Naive thymus-derived CD8-positive, alpha-beta T cell (primary cell): ENCODE data around the gene TXN2. TPM values are rescaled to one million over a fixed set of nuclear protein-coding genes. Genes with fewer than 3 reads are reported as not detected.
"Not testable (repeated sequence)": the region's sequence is repeated elsewhere in the genome, so short reads cannot be mapped to it uniquely, and the experiment has no call there.

Source experiments
- ATAC-seq, 2 donors: fragments of 150-1000 bp; cut with Tn5 transposase in 1 of 2; sonication (Bioruptor Pico), chemical (Tn5 transposase) in 1 of 2; 1 replicate in 1 of 2; 2 replicates in 1 of 2; pipeline ENCODE4 v1.10.0; 2021; ENCODE audit warnings: mild to moderate bottlenecking in 2 of 2, moderate library complexity in 2 of 2
- POLR2A ChIA-PET: fragments of 350-600 bp; sonication (Branson Sonifier 250); formaldehyde crosslinking; loops from one replicate; lab custom pipeline; 2021; ENCODE audit warnings: antibody characterized with exemption; lab: Charles Lee
- DNase-seq, 10 donors: peaks; one replicate each; pipeline versions ENCODE4 v3.0.0 to v3.0.0-alpha.2; 2020 to 2022
- H3K27ac Mint-ChIP-seq, 10 donors: one replicate each; pipeline ENCODE4 v1.8.0; 2020 to 2022; ENCODE audit warnings: mild to moderate bottlenecking in 10 of 10, mixed read lengths in 10 of 10, moderate library complexity in 4 of 10, inconsistent platforms in 1 of 10
- H3K27me3 Mint-ChIP-seq, 5 donors: one replicate each; pipeline ENCODE4 v1.8.0; 2021 to 2022; ENCODE audit warnings: mixed read lengths in 5 of 5
- H3K36me3 Mint-ChIP-seq, 3 donors: one replicate each; pipeline ENCODE4 v1.8.0; 2020 to 2022; ENCODE audit warnings: mixed read lengths in 3 of 3, mild to moderate bottlenecking in 2 of 3, inconsistent platforms in 1 of 3
- H3K4me1 Mint-ChIP-seq, 4 donors: one replicate each; pipeline ENCODE4 v1.8.0; 2021 to 2022; ENCODE audit warnings: mixed read lengths in 4 of 4
- H3K4me3 Mint-ChIP-seq, 10 donors: one replicate each; pipeline ENCODE4 v1.8.0; 2020 to 2022; ENCODE audit warnings: mild to moderate bottlenecking in 10 of 10, mixed read lengths in 10 of 10, moderate library complexity in 6 of 10, inconsistent platforms in 1 of 10
- H3K9me3 Mint-ChIP-seq, 9 donors: one replicate each; pipeline ENCODE4 v1.8.0; 2020 to 2022; ENCODE audit warnings: mixed read lengths in 9 of 9, mild to moderate bottlenecking in 3 of 9, inconsistent platforms in 1 of 9, moderate library complexity in 1 of 9
- polyA plus RNA-seq, 3 donors: library from polyadenylated mRNA; unstranded; fragments of 300-500 nt; fragmentation: Illumina TruSeq; gene quantifications; one replicate each; pipeline ENCODE4 v1.2.3, GENCODE V29; 2021
- total RNA-seq, 8 experiments: library from RNA in 2 of 8; stranded (reverse) in 2 of 8; gene quantifications; one replicate each; pipeline ENCODE4 v1.2.3 and lab custom pipeline; 2021 to 2026

Gene TXN2
- total RNA-seq (10 to 100 TPM; 40.8 to 43.4 TPM), polyA plus RNA-seq (100 to 1,000 TPM; 145 to 158 (median 157) TPM), total RNA-seq (lab: John Stamatoyannopoulos, UW) (13.8 to 32.5 (median 26.5) reads per million in 6 experiments)

- Mint-ChIP-seq H3K9me3 (no peaks in the 10 kb centered on the region), H3K36me3 (peaks cover 0 to 38% (median 6%) of the 10 kb centered on the region in 3 donors), H3K27me3 (no peaks in the 10 kb centered on the region), H3K4me3 (peak within 1 kb of the TSS; percentile 91 to 98 (median 96)), H3K27ac (peak within 1 kb of the TSS; percentile 90 to 99 (median 97)), H3K4me1 (peaks cover 17 to 33% (median 21%) of the 10 kb centered on the region in 4 donors)
- DNase-seq (peak; percentile 91 to 99 (median 98)), ATAC-seq (peak; percentile 89)
- POLR2A ChIA-PET = interaction anchor here (0.7 to 2.9 kb wide), 31 partner anchors 10 to 323 kb away, joined by 3 to 28 read pairs (median 4); partner anchors contain the start of genes APOL2, EIF3D, FOXRED2 and MYH9
Observed at GRCh38 chr22:36481393-36482168, at the start of gene TXN2. TSS of gene TXN2 (minus strand) at chr22:36481640. CDS start at chr22:36480837, 803 bp downstream.

DNA sequence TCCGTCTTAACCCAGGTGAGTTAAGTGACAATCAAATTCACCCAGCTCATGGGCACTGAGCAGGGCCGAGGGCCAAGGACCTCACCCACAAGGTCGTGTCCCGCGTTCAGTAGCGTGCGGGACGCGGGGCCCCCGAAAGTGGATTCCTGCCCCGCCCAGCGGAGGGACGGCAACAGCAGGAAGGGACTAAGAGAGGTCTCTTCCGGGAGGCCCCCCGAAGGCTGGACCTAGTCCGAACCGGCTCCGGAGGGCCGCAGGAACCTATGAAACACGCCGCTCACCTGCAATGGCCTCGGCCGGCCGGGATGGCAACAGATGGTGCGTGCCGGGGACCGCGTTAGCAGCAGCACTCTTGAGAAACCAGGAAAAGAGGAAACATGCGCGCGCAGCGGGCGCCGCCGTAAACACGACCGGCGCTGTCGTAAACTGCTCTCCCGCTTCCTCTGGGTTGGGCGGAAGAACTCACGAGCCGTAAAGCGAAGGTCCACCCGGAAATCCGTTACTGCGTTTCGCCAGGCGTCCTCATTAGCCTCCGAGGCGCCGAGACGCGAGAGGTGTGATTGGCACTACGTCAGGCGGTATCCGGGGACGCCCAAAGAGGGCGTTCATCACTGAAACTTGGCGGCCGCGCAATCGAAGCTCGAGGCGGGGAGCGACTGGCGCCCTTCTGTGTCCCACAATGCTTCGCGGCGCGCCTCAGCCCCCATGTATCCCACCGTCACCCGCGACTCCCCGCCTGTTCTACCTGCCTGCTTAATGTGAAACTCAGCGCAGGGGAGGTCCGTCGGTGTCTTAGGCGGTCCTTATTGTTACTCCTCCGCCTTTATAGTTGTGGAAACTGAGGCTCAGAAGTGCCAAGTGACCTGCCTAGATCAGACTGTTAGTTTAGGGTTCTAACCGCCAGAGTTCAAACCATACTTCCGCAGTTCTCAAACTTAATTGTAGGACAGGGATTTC is 47.6 kb upstream of the TXN2 start, which contains the start of gene EIF3D:
Gene EIF3D (minus strand): TSS at position 372 of the 957 bp plus-strand sequence. CDS start 3,045 bp downstream, outside the sequence.
- H3K9me3 Mint-ChIP-seq = no peaks in the 10 kb centered on the region
- H3K27me3 Mint-ChIP-seq = no peaks in the 10 kb centered on the region
- peaks cover 0 to 34% (median 19%) of the 10 kb centered on the region in 3 donors for H3K36me3 Mint-ChIP-seq
- ATAC-seq = peak; percentile 92
- peak within 1 kb of the TSS; percentile 84 to 97 (median 93) for H3K4me3 Mint-ChIP-seq
- H3K4me1 Mint-ChIP-seq = peaks cover 4 to 34% (median 22%) of the 10 kb centered on the region in 4 donors
- POLR2A ChIA-PET = interaction anchor here (0.6 to 3.6 kb wide), 19 partner anchors 8 to 1978 kb away, joined by 3 to 30 read pairs (median 3); partner anchors contain the start of genes APOL1, FOXRED2, IFT27 and TOM1
- H3K27ac Mint-ChIP-seq = peak within 1 kb of the TSS; percentile 95 to 100 (median 98)
- peak; percentile 93 to 99 (median 98) for DNase-seq

DNA sequence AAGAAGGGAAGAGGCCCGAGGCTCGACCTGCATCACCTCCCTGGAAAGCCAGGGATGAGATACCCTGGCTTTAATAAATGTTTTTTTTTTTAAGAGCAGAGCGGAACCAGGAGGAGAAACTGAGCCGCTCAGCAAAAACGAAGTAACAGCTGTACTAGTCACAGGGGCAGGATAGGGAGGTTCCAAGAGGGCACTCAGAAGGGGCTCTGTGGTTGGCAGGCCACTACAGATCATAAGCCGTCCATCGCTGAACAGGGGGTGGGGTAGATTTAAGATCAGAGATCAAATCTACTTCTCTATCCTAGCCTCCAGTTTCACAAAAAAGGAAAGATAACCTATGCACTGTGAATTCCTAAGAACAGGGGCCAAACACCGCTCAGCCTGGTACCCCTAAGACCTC is 46.9 kb upstream of the TXN2 start:
- Mint-ChIP-seq H3K36me3 (peaks cover 4 to 41% (median 24%) of the 10 kb centered on the region in 3 donors), H3K27ac (peak overlapping the region; percentile 95 to 100 (median 98)), H3K4me1 (peaks cover 4 to 34% (median 22%) of the 10 kb centered on the region in 4 donors), H3K27me3 (no peaks in the 10 kb centered on the region), H3K4me3 (peak overlapping the region; percentile 84 to 97 (median 93)), H3K9me3 (no peaks in the 10 kb centered on the region)
- DNase-seq (peak in 1 of 10 donors; percentile 20), ATAC-seq (no peak)
- POLR2A ChIA-PET = interaction anchor here (0.6 to 3.6 kb wide), 8 partner anchors 10 to 317 kb away, joined by 3 to 30 read pairs (median 6); partner anchors contain the start of genes FOXRED2, IFT27 and TXN2

DNA sequence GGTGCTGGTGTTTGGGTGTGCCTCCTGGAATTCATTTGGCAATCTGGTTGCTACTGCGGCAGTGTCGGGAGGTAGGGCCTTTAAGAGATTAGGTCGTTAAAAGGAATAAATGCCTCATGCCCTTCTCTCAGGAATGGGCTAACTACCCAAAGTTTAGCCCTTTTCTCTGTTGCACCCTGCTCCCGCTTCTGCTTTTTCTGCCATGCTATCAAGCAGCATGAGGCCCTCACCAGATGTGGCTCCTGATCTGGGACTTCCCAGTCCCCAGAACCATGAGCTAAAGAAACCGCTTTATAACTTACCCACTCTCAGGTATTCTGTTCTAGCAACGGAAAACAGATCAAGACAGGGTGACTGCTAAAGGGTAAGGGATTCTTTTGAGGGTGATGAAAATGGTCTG is 41.2 kb upstream of the TXN2 start:
- H3K9me3 Mint-ChIP-seq = no peaks in the 10 kb centered on the region
- H3K4me3 Mint-ChIP-seq = no peak overlapping the region
- ATAC-seq (no peak), DNase-seq (no peak)
- POLR2A ChIA-PET = interaction anchor here (1.6 to 1.9 kb wide), 2 partner anchors 11 to 16 kb away, joined by 3 to 7 read pairs; partner anchors contain the start of gene FOXRED2
- H3K36me3 Mint-ChIP-seq = peaks cover 4 to 97% (median 39%) of the 10 kb centered on the region in 3 donors
- no peak overlapping the region for H3K27ac Mint-ChIP-seq
- H3K4me1 Mint-ChIP-seq = peaks cover 6 to 17% (median 15%) of the 10 kb centered on the region in 4 donors
- no peaks in the 10 kb centered on the region for H3K27me3 Mint-ChIP-seq

DNA sequence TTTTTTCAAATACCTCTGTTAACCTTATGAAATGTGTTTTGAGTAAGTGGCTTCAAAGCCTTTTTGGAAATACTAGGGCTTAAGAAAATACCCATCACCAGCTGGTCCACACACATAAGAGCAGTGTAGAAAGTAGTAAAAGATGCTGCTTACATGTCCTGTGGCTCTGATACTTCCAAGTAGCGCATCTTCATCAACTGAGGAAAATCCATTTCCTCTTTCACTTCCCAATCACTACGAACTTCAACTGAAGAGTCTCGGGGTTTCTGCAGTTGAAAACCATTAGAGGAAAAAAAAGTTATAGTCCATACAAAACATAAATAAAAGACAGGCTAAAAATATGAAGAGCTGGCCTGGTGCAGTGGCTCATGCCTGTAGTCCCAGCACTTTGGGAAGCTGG is 39.0 kb upstream of the TXN2 start:
- ATAC-seq (no peak), DNase-seq (no peak)
- H3K27ac Mint-ChIP-seq = no peak overlapping the region
- H3K4me3 Mint-ChIP-seq = no peak overlapping the region
- peaks cover 4 to 100% (median 50%) of the 10 kb centered on the region in 3 donors for H3K36me3 Mint-ChIP-seq
- POLR2A ChIA-PET = interaction anchor here (0.8 to 1.9 kb wide), 3 partner anchors 9 to 45 kb away, joined by 3 to 5 read pairs (median 3); partner anchors contain the start of genes EIF3D and FOXRED2
- H3K9me3 Mint-ChIP-seq = no peaks in the 10 kb centered on the region
- H3K4me1 Mint-ChIP-seq = peaks cover 0 to 5% (median 2%) of the 10 kb centered on the region in 4 donors
- no peaks in the 10 kb centered on the region for H3K27me3 Mint-ChIP-seq

GRCh38 chr22:36519906-36520305 is 38.5 kb upstream of the TXN2 start:
- not testable (repeated sequence) for H3K4me1 Mint-ChIP-seq, DNase-seq, H3K27me3 Mint-ChIP-seq, H3K4me3 Mint-ChIP-seq, ATAC-seq, H3K9me3 Mint-ChIP-seq, H3K27ac Mint-ChIP-seq
- POLR2A ChIA-PET = interaction anchor here (1.9 kb wide), 1 partner anchor 13 kb away, joined by 5 read pairs; the partner anchor contains the start of gene FOXRED2
- H3K36me3 Mint-ChIP-seq = peaks cover 4 to 100% (median 48%) of the 10 kb centered on the region in 3 donors

- peak overlapping the region in 4 of 10 donors; percentile 14 to 80 (median 28) for H3K27ac Mint-ChIP-seq
- no peaks in the 10 kb centered on the region for H3K27me3 Mint-ChIP-seq
- POLR2A ChIA-PET = no interaction called here
- H3K36me3 Mint-ChIP-seq = peaks cover 17 to 96% (median 47%) of the 10 kb centered on the region in 3 donors
- no peak for DNase-seq
- ATAC-seq = no peak
- H3K4me3 Mint-ChIP-seq = no peak overlapping the region
- H3K9me3 Mint-ChIP-seq = no peaks in the 10 kb centered on the region
- H3K4me1 Mint-ChIP-seq = peaks cover 2 to 9% (median 7%) of the 10 kb centered on the region in 4 donors
Observed at GRCh38 chr22:36514766-36515165, 33.3 kb upstream of the TXN2 start.

DNA sequence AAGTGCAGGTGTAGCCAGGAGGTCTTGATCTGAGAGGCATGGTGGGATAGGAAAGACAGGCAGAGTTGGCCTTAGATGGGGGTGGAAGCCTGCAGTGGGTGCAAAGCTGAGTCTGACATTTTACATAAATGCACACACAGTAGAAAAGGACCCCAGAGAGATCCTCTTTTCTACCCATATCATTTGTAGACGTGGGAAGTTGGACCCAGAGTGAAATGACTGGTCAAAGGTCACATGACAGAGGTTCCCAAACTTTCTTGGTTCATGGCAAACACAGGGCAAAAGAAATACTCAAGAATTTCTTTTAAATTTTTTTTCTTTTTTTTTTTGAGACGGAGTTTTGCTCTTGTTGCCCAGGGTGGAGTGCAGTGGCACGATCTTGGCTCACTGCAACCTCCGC is 31.6 kb upstream of the TXN2 start:
- POLR2A ChIA-PET = interaction anchor here (1.2 to 2.4 kb wide), 2 partner anchors 10 to 30 kb away, joined by 7 to 9 read pairs; no protein-coding TSS in a partner anchor
- Mint-ChIP-seq H3K36me3 (peaks cover 17 to 81% (median 40%) of the 10 kb centered on the region in 3 donors), H3K27ac (peak overlapping the region in 3 of 10 donors; percentile 30 to 71 (median 50)), H3K4me1 (peaks cover 8 to 13% (median 9%) of the 10 kb centered on the region in 4 donors), H3K9me3 (no peaks in the 10 kb centered on the region), H3K27me3 (no peaks in the 10 kb centered on the region), H3K4me3 (no peak overlapping the region)
- DNase-seq (no peak), ATAC-seq (no peak)

DNA sequence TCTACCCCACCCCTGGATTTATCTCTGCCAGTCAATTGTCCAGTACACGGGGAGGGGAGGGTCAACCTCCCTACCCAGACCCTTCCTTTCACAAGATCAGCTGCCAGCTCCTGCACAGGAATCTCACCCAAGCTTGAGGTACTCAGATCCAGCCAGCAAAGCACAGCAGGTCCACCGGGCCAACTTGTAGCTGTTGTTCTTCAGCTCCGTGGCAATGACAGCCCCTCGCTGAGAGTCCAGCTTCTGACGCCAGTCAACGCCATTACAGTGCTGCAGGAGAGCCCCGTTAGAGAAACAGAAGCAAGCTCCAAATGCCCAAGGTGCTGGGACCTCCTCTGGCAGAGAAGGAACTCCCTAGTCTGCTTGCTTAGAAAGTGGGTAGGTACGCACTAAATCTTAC is 30.9 kb upstream of the TXN2 start:
- POLR2A ChIA-PET = interaction anchor here (0.7 to 2.4 kb wide), 4 partner anchors 11 to 102 kb away, joined by 3 to 9 read pairs (median 6); no protein-coding TSS in a partner anchor
- H3K4me3 Mint-ChIP-seq = no peak overlapping the region
- H3K36me3 Mint-ChIP-seq = peaks cover 17 to 75% (median 39%) of the 10 kb centered on the region in 3 donors
- no peak for DNase-seq
- H3K9me3 Mint-ChIP-seq = no peaks in the 10 kb centered on the region
- H3K27ac Mint-ChIP-seq = peak overlapping the region in 5 of 10 donors; percentile 12 to 74 (median 47)
- H3K27me3 Mint-ChIP-seq = no peaks in the 10 kb centered on the region
- no peak for ATAC-seq
- peaks cover 11 to 16% (median 13%) of the 10 kb centered on the region in 4 donors for H3K4me1 Mint-ChIP-seq

DNA sequence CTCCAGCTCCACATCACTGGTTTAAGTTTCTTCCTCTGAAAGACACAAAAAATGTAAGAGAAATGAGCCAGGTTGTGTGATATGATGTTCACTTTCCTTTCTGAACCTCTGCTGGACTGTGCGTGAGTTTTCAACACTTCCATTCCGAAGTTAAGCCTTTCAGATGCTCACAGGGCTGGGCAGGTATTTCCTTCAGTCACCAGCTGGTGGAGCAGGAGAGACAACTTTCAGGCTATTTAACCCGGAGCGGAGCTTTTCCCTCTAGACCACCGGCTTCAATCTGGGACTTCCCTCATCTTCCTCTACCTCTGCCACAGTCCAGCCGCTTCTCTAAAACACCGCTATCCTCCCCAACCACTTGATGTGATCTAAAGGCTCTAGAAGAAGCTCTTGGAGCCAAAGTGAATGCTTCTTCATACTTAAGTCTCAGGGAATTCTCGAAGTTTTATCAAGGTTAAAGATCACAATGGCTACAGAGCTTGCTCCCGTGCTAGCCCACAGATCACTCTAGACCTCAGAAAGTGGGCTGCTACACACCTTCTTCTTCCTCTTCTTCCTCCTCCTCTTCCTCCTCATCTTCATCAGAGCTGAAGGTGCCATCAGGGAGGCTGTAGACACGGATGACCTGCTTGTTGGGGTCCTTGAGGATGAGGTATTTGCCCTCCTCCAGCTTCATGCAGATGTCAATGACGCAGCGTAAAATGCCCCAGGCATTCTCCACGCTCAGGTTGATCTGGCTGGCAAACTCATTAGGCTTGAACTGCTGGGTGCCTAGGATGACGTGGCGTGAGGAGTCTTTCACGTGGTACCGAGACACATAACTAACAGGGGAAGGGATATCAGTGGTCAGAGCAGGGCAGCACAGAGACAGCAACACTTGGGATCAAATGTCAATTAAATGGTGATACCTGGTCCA is 29.8 kb upstream of the TXN2 start:
- Mint-ChIP-seq H3K4me3 (no peak overlapping the region), H3K4me1 (peaks cover 11 to 22% (median 17%) of the 10 kb centered on the region in 4 donors), H3K9me3 (no peaks in the 10 kb centered on the region), H3K27ac (peak overlapping the region; percentile 27 to 92 (median 80)), H3K27me3 (no peaks in the 10 kb centered on the region), H3K36me3 (peaks cover 17 to 63% (median 27%) of the 10 kb centered on the region in 3 donors)
- DNase-seq (peak in 5 of 10 donors; percentile 34 to 42 (median 40)), ATAC-seq (peak in 1 of 2 donors; percentile 29)
- POLR2A ChIA-PET = interaction anchor here (0.5 to 2.4 kb wide), 5 partner anchors 12 to 101 kb away, joined by 3 to 13 read pairs (median 5); partner anchors contain the start of gene EIF3D
